ENCODE measurements around the gene MTA3. TPM values are rescaled to one million over a fixed set of nuclear protein-coding genes. Genes with fewer than 3 reads are reported as not detected.

The MTA3 gene
- 54.3 TPM for total RNA-seq

DNA sequence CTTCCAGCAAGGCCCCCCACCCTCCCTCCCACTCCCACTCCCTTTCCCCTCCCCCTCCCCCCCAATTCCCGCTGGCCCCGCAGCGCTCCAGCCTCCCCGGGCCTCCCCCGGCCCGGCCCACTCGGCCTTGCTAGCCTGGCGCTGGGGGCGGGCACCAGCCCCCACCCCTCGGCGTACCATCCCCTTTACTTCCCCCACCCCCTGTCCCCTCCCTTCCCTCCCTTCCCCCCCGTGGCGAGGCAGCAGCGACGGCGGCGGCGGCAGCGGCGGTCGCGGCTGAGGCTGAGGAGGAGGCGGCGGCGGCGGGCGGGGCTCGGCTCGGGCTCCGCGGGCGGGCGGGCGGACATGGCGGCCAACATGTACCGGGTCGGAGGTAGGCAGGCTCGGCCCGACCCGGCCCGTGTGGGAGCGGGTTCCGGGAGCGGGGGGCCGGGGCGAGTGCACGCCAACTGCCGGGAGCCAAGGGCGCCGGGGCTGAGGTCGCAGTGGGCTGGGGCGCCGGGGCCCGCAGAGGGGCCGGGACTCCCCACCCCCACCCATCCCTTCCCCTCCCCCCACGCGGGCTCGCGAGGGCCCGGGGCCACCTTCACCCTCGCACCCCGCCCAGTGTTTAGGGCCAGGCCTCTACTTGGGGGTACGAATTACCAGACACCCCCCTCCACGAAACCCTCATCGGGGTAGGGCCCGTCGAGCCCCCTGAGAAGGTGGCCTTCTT lies at the start of gene MTA3:
Gene MTA3 (plus strand): TSS at position 232 of the 715 bp plus-strand sequence. CDS start 114 bp downstream, at position 346.

DNA sequence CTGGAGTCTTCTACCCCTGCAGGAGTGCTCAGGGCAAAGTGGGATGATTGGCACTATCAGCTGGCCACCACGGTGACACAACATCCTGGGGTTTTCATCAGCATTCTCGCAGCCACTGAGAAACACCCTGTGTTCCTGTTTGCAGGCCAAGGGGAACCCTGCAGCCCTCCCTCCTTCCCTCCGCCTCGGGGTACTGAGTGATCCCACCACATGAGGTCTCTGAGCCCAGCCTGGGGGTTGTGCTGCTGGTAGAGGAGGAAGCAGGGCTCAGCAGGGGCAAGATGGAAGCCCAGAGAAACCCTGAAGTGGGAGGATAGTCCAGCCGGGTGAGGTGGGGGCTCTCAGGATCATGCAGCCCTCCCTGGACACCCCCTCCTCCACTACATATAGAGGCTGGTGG lies 195.7 kb downstream of the MTA3 start, which contains the start of gene OXER1:
Gene OXER1 (minus strand): TSS at position 40 of the 400 bp plus-strand sequence. CDS start 73 bp downstream, outside the sequence.

DNA sequence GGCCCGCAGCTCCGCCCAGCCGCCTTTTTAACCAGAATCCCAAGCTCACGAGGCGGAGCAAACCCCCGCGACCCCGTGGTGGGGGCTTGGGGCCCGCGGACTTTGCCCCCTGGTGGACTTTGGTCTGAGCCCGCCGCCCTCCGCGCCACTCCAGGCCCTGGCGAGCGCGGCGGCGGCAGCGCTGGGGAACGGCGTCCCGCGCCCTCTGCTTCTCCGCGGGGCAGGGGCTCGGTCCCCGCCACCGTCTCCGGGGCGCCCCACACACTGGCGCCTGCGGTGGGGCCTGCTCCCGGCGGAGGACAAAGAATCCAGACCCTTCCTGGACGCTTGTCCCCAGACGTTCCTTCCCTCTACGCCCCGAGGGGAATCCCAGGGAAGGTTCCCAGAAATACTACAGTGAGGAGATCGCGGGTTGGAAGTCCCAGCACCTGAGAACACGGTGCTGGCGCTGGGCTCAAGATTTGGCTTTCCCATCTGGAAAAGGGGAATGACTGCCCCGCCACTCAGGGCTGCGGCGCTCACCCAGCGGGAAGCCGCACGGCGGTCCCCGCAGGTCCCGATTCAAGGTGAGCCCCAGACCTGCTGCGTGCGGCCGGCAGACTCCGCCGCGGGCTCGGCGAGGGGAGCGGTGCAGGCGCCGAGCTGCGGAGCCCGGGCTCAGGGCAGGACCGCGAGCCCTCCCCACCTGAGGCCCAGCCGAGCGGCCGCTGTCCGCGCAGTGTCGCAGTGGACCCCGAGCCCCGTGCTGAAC lies 224.3 kb downstream of the MTA3 start, which contains the start of gene HAAO:
Gene HAAO (minus strand): TSS at position 1 of the 751 bp plus-strand sequence. CDS start 47 bp downstream, outside the sequence.

Other genes starting within 250 kb of the MTA3 start
- 184 TPM for gene COX7A2L, start 207.4 kb upstream of the MTA3 start, total RNA-seq
- 2.0 TPM for gene KCNG3, start 74.7 kb upstream of the MTA3 start, total RNA-seq
- gene OXER1, start 195.5 kb downstream of the MTA3 start, total RNA-seq = 4.3 TPM
- 28.8 TPM for gene HAAO, start 224.0 kb downstream of the MTA3 start, total RNA-seq

Data from camera-type eye (tissue), 1 donor.